Esophagus squamous epithelium (tissue), 5 donors: ENCODE measurements around the gene HDAC7. TPM values are rescaled to one million over a fixed set of nuclear protein-coding genes. Genes with fewer than 3 reads are reported as not detected.

Experiments
- DNase-seq: peaks from one replicate; lab custom pipeline; 2025; lab: John Stamatoyannopoulos, UW
- H3K27ac ChIP-seq, 4 donors: fragments of 200-600 bp; sonication (generic); one replicate each; pipeline ENCODE4 v1.5.1; 2016 to 2019; ENCODE audit warnings: mild to moderate bottlenecking in 1 of 4
- H3K27me3 ChIP-seq, 4 donors: fragments of 200-600 bp; sonication (generic); 1 replicate in 3 of 4; 2 replicates in 1 of 4; pipeline versions ENCODE4 v1.5.1 to v1.6.0; 2017 to 2021; ENCODE audit warnings: antibody characterized with exemption in 1 of 4
- H3K36me3 ChIP-seq, 3 donors: fragments of 200-600 bp; sonication (generic); one replicate each; pipeline ENCODE4 v1.5.1; 2016 to 2019
- H3K4me1 ChIP-seq, 3 donors: fragments of 200-600 bp; sonication (generic); one replicate each; pipeline ENCODE4 v1.5.1; 2017 to 2019
- H3K4me3 ChIP-seq, 4 donors: fragments of 200-600 bp; sonication (generic); 1 replicate in 3 of 4; 2 replicates in 1 of 4; pipeline ENCODE4 v1.5.1; 2016 to 2019; ENCODE audit warnings: mild to moderate bottlenecking in 2 of 4, moderate library complexity in 1 of 4
- H3K9me3 ChIP-seq, 3 donors: fragments of 200-600 bp; sonication (generic); one replicate each; pipeline ENCODE4 v1.5.1; 2016 to 2019
- CTCF ChIP-seq, 6 experiments: fragments of 450-650 bp in 4 of 6; fragments of 200-600 bp in 2 of 6; sonication (generic) in 2 of 6; IDR thresholded peaks; one replicate each; pipeline ENCODE4 v1.5.1; 2016 to 2019; ENCODE audit warnings: antibody characterized with exemption in 6 of 6, mild to moderate bottlenecking in 4 of 6, moderate library complexity in 4 of 6
- POLR2A ChIP-seq, 4 donors: fragments of 450-650 bp; IDR thresholded peaks; one replicate each; pipeline ENCODE4 v1.6.1; 2017; ENCODE audit warnings: antibody characterized with exemption in 4 of 4, mild to moderate bottlenecking in 4 of 4, moderate library complexity in 3 of 4
- WGBS, 2 donors: methylation state at CpG; one replicate each; pipeline ENCODE4 v1.1.5; 2018; 5-methylcytosine and 5-hydroxymethylcytosine counted together
- intact Hi-C: fragments of 100-400 bp; cut with DNase I; formaldehyde crosslinking; loops from one replicate; pipeline ENCODE4 v1.15.0; 2022
- total RNA-seq, 4 donors: library from RNA; depleted of rRNA; stranded (reverse); fragments of >200 nt; gene quantifications; one replicate each; pipeline ENCODE4 v1.1.0, GENCODE V29; 2016
- donor health status: DM: yes; HTN: yes; CAD: no.

Gene HDAC7
- total RNA-seq, 4 donors from 2014 or later: 19.8 to 37.2 (median 24.0) TPM

GRCh38 chr12:47791874-47792273, 27.8 kb downstream of the HDAC7 start:
- Histone ChIP-seq H3K36me3 (peaks cover 63 to 100% (median 74%) of the 10 kb centered on the region in 3 donors), H3K27me3 (no peaks in the 10 kb centered on the region), H3K27ac (peak overlapping the region in 1 of 4 donors; percentile 11), H3K4me3 (no peak overlapping the region), H3K9me3 (no peaks in the 10 kb centered on the region), H3K4me1 (peaks cover 0 to 4% (median 0%) of the 10 kb centered on the region in 3 donors)
- no peak for DNase-seq
- intact Hi-C loops: no loop called here
- 100% methylated on average over 3 of the region's 16 CpGs; no CpG with 5 or more reads in 1 of the 2 donors for WGBS, 2 donors
- TF ChIP-seq POLR2A (IDR thresholded peaks at IDR 0.05) (no peak), CTCF (IDR thresholded peaks at IDR 0.05) (no peak)

- no peak for DNase-seq
- H3K36me3 ChIP-seq: peaks cover 60 to 100% (median 74%) of the 10 kb centered on the region in 3 donors
- H3K9me3 ChIP-seq: no peaks in the 10 kb centered on the region
- H3K4me1 ChIP-seq: peaks cover 0 to 10% (median 0%) of the 10 kb centered on the region in 3 donors
- H3K4me3 ChIP-seq: no peak overlapping the region
- H3K27ac ChIP-seq: peak overlapping the region in 1 of 4 donors; percentile 11
- no peaks in the 10 kb centered on the region for H3K27me3 ChIP-seq
- intact Hi-C loops: no loop called here
- no peak for TF ChIP-seq CTCF (IDR thresholded peaks at IDR 0.05)
- 83 to 92% methylated on average over 6 to 9 of the region's 14 CpGs for WGBS, 2 donors
These were observed 28.4 kb downstream of the HDAC7 start for GRCh38 chr12:47791351-47791746.

DNA sequence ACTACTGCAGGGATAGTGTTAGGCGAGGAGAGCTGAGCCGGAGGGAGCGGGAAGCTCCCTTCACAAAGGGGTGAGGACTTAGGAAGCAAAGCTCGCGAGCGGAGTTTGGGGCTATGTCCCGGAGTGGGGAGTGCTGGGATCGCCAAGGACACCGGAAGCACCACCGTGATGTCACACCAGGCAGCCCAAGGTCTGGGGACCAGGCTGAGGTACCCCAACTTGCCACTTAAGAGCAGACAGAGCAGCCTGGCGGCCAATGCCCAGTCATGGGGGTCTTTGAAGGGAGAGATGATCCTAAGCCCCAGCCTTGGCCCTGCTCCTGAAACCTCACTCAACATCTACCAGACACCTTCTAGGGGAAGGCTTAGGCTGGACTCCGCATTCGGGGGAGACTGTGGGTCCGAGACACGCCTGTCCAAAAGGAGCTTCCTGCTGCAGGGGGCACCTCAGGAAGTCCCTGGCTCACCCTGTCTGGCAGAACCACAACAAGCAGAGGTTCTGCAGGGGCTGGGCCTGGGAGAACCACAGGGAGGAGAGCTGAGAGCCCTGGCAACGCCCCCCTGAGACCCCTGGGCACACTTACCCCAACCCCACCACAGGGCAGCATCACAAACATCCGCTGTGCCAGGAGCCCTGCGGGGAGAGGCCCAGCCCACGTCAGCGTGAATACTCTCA, 28.9 kb downstream of the HDAC7 start:
- no peak for DNase-seq
- 83 to 90% methylated on average over 10 to 11 of the region's 20 CpGs for WGBS, 2 donors
- Histone ChIP-seq H3K4me1 (peaks cover 0 to 15% (median 0%) of the 10 kb centered on the region in 3 donors), H3K27ac (no peak overlapping the region), H3K36me3 (peaks cover 58 to 100% (median 69%) of the 10 kb centered on the region in 3 donors), H3K4me3 (no peak overlapping the region), H3K27me3 (no peaks in the 10 kb centered on the region), H3K9me3 (no peaks in the 10 kb centered on the region)
- intact Hi-C loops: no loop called here
- TF ChIP-seq CTCF (IDR thresholded peaks at IDR 0.05) (no peak), POLR2A (IDR thresholded peaks at IDR 0.05) (no peak)

GRCh38 chr12:47789712-47790489, 29.8 kb downstream of the HDAC7 start:
- no peak for DNase-seq
- intact Hi-C loops: no loop called here
- Histone ChIP-seq H3K4me3 (no peak overlapping the region), H3K9me3 (no peaks in the 10 kb centered on the region), H3K27ac (no peak overlapping the region), H3K4me1 (peaks cover 0 to 24% (median 0%) of the 10 kb centered on the region in 3 donors), H3K27me3 (no peaks in the 10 kb centered on the region), H3K36me3 (peaks cover 58 to 100% (median 69%) of the 10 kb centered on the region in 3 donors)
- WGBS, 2 donors: 71 to 93% methylated on average over 1 to 8 of the region's 22 CpGs
- TF ChIP-seq CTCF (IDR thresholded peaks at IDR 0.05) (no peak), POLR2A (IDR thresholded peaks at IDR 0.05) (no peak)

GRCh38 chr12:47789141-47789540, 30.6 kb downstream of the HDAC7 start:
- WGBS, 2 donors: 81 to 100% methylated on average over 1 to 5 of the region's 5 CpGs
- Histone ChIP-seq H3K27me3 (no peaks in the 10 kb centered on the region), H3K4me3 (no peak overlapping the region), H3K36me3 (peaks cover 59 to 100% (median 67%) of the 10 kb centered on the region in 3 donors), H3K27ac (no peak overlapping the region), H3K4me1 (peaks cover 0 to 29% (median 0%) of the 10 kb centered on the region in 3 donors), H3K9me3 (no peaks in the 10 kb centered on the region)
- intact Hi-C loops: no loop called here
- TF ChIP-seq CTCF (IDR thresholded peaks at IDR 0.05) (no peak), POLR2A (IDR thresholded peaks at IDR 0.05) (no peak)
- no peak for DNase-seq
